IMR-90 (cell line): ENCODE measurements around the gene TTC27. TPM values are rescaled to one million over a fixed set of nuclear protein-coding genes. Genes with fewer than 3 reads are reported as not detected.

Source experiments
- ATAC-seq: fragments of 200-7000 bp; cut with Tn5 transposase; 2 replicates; pipeline ENCODE4 v1.9.1; 2020; ENCODE audit warnings: low read depth, mild to moderate bottlenecking, moderate library complexity
- BruUV-seq: library from RNA; stranded (reverse); fragments of 400-500 nt; replicated peaks from 2 replicates; lab custom pipeline; 2021; lab: Mats Ljungman, UMichigan
- CTCF ChIA-PET: fragments of 300-600 bp; formaldehyde crosslinking; extraction: SDS; loops from one replicate; lab custom pipeline; 2021; ENCODE audit warnings: antibody characterized with exemption; lab: Yijun Ruan, JAX
- POLR2A ChIA-PET: fragments of 300-600 bp; sonication (Branson Sonifier 250); formaldehyde crosslinking; loops from one replicate; lab custom pipeline; 2022; ENCODE audit warnings: antibody characterized with exemption; ENCODE audit not compliant: unreplicated experiment; lab: Charles Lee
- DNase-seq: peaks from one replicate; pipeline ENCODE4 v3.0.0; 2013
- H2AFZ ChIP-seq: replicated peaks from 2 replicates; pipeline ENCODE3; 2013; ENCODE audit warnings: low read length, mild to moderate bottlenecking; ENCODE audit not compliant: poor library complexity
- H2AK5ac ChIP-seq: 2 replicates; pipeline ENCODE4 v1.6.1; 2013; ENCODE audit warnings: low read depth, low read length, inconsistent platforms
- H2AK9ac ChIP-seq: replicated peaks from 2 replicates; pipeline ENCODE3; 2013; ENCODE audit warnings: mild to moderate bottlenecking, low read depth, low read length, moderate library complexity; ENCODE audit not compliant: poor library complexity
- H2BK120ac ChIP-seq: 2 replicates; pipeline ENCODE4 v1.6.1; 2013; ENCODE audit warnings: low read depth, low read length, inconsistent platforms
- H2BK15ac ChIP-seq: 3 replicates; pipeline ENCODE4 v1.6.1; 2013; ENCODE audit warnings: low read depth, low read length, inconsistent platforms
- H2BK20ac ChIP-seq: 2 replicates; pipeline ENCODE4 v1.6.1; 2013; ENCODE audit warnings: low read depth, mild to moderate bottlenecking, inconsistent platforms, low read length, moderate library complexity
- H2BK5ac ChIP-seq: 2 replicates; pipeline ENCODE4 v1.6.1; 2013; ENCODE audit warnings: mild to moderate bottlenecking, low read depth, low read length, inconsistent platforms; ENCODE audit not compliant: poor library complexity, severe bottlenecking
- H3K14ac ChIP-seq: replicated peaks from 2 replicates; pipeline ENCODE4 v1.6.1; 2013; ENCODE audit warnings: low read depth, low read length, inconsistent platforms
- H3K18ac ChIP-seq: 2 replicates; pipeline ENCODE4 v1.6.1; 2013; ENCODE audit warnings: low read depth, low read length, control low read depth
- H3K23ac ChIP-seq: 2 replicates; pipeline ENCODE4 v1.6.1; 2013; ENCODE audit warnings: low read depth, low read length, inconsistent platforms
- H3K27ac ChIP-seq: 2 replicates; pipeline ENCODE4 v1.5.1; 2013; ENCODE audit warnings: mild to moderate bottlenecking, control low read depth, low read length; ENCODE audit not compliant: insufficient read depth
- H3K27me3 ChIP-seq: 2 replicates; pipeline ENCODE4 v1.6.1; 2013; ENCODE audit warnings: low read length; ENCODE audit not compliant: control insufficient read depth, insufficient read depth
- H3K36me3 ChIP-seq: 2 replicates; pipeline ENCODE4 v1.6.1; 2013; ENCODE audit warnings: low read length, mixed read lengths; ENCODE audit not compliant: control insufficient read depth, insufficient read depth
- H3K4ac ChIP-seq: 2 replicates; pipeline ENCODE4 v1.6.1; 2013; ENCODE audit warnings: low read depth, low read length, inconsistent platforms
- H3K4me1 ChIP-seq: 2 replicates; pipeline ENCODE4 v1.6.1; 2013; ENCODE audit warnings: low read length, mixed read lengths; ENCODE audit not compliant: control insufficient read depth, insufficient read depth
- H3K4me2 ChIP-seq: 2 replicates; pipeline ENCODE4 v1.6.1; 2013; ENCODE audit warnings: low read depth, mild to moderate bottlenecking, control low read depth, low read length, moderate library complexity
- H3K4me3 ChIP-seq: 2 replicates; pipeline ENCODE4 v1.5.1; 2013; ENCODE audit warnings: low read depth, mild to moderate bottlenecking, control low read depth, low read length, moderate library complexity; ENCODE audit not compliant: insufficient read depth
- H3K56ac ChIP-seq: 2 replicates; pipeline ENCODE4 v1.6.1; 2013; ENCODE audit warnings: low read length, inconsistent platforms; ENCODE audit not compliant: insufficient read depth; ENCODE audit errors: extremely low read depth
- H3K79me1 ChIP-seq, 2 experiments: 2 replicates each; pipeline ENCODE4 v1.6.1; 2013; ENCODE audit warnings: low read length in 2 of 2, inconsistent platforms in 1 of 2, low read depth in 1 of 2
- H3K9ac ChIP-seq: 2 replicates; pipeline ENCODE4 v1.6.1; 2013; ENCODE audit warnings: low read depth, low read length, control low read depth
- H3K9me1 ChIP-seq: 2 replicates; pipeline ENCODE4 v1.6.1; 2013; ENCODE audit warnings: low read length, inconsistent platforms; ENCODE audit not compliant: insufficient read depth
- H3K9me3 ChIP-seq: 2 replicates; pipeline ENCODE4 v1.6.1; 2013; ENCODE audit warnings: low read length; ENCODE audit not compliant: control insufficient read depth, insufficient read depth
- H4K20me1 ChIP-seq: 2 replicates; pipeline ENCODE4 v1.6.1; 2013; ENCODE audit warnings: low read length, inconsistent platforms; ENCODE audit not compliant: insufficient read depth
- H4K5ac ChIP-seq: 2 replicates; pipeline ENCODE4 v1.6.1; 2013; ENCODE audit warnings: mild to moderate bottlenecking, low read depth, low read length, control low read depth
- H4K8ac ChIP-seq, 2 experiments: 2 replicates each; pipeline ENCODE4 v1.6.1; 2013; ENCODE audit warnings: low read depth in 2 of 2, low read length in 2 of 2, control low read depth in 1 of 2, inconsistent platforms in 1 of 2
- H4K91ac ChIP-seq: 2 replicates; pipeline ENCODE4 v1.6.1; 2013; ENCODE audit warnings: low read depth, low read length, inconsistent platforms; ENCODE audit not compliant: insufficient read depth
- BHLHE40 ChIP-seq: fragments of 150-350 bp; IDR thresholded peaks from 2 replicates; pipeline ENCODE4 v1.6.1; 2016; ENCODE audit warnings: mild to moderate bottlenecking, low read depth, low read length
- CEBPB ChIP-seq: IDR thresholded peaks from 2 replicates; pipeline ENCODE4 v1.6.1; 2012; ENCODE audit warnings: low read depth, low read length, improper control_type of control experiment
- CHD1 ChIP-seq: IDR thresholded peaks from 2 replicates; pipeline ENCODE4 v1.6.1; 2012; ENCODE audit warnings: low read depth, low read length, improper control_type of control experiment
- FOS ChIP-seq: fragments of 150-350 bp; IDR thresholded peaks from 2 replicates; pipeline ENCODE4 v1.6.1; 2016; ENCODE audit warnings: low read depth, low read length
- MAFK ChIP-seq: IDR thresholded peaks from 2 replicates; pipeline ENCODE4 v1.6.1; 2012; ENCODE audit warnings: low read depth, low read length, improper control_type of control experiment
- MAZ ChIP-seq: IDR thresholded peaks from 2 replicates; pipeline ENCODE4 v1.6.1; 2012; ENCODE audit warnings: low read depth, mild to moderate bottlenecking, low read length, improper control_type of control experiment, moderate library complexity, borderline replicate concordance
- MXI1 ChIP-seq: IDR thresholded peaks from 2 replicates; pipeline ENCODE4 v1.6.1; 2012; ENCODE audit warnings: low read depth, mild to moderate bottlenecking, low read length, moderate library complexity, borderline replicate concordance
- NFE2L2 ChIP-seq: fragments of 150-350 bp; IDR thresholded peaks from 2 replicates; pipeline ENCODE4 v1.6.1; 2016; ENCODE audit warnings: low read depth, mild to moderate bottlenecking, low read length
- POLR2A ChIP-seq: IDR thresholded peaks from 2 replicates; pipeline ENCODE4 v1.6.1; 2012; ENCODE audit warnings: mild to moderate bottlenecking, low read depth, low read length
- RAD21 ChIP-seq: IDR thresholded peaks from 2 replicates; pipeline ENCODE4 v1.6.1; 2012; ENCODE audit warnings: low read length, improper control_type of control experiment
- RCOR1 ChIP-seq: IDR thresholded peaks from 2 replicates; pipeline ENCODE4 v1.6.1; 2012; ENCODE audit warnings: mild to moderate bottlenecking, low read length, improper control_type of control experiment; ENCODE audit not compliant: insufficient replicate concordance
- RFX5 ChIP-seq: IDR thresholded peaks from 2 replicates; pipeline ENCODE4 v1.8.0; 2012; ENCODE audit warnings: low read depth, mild to moderate bottlenecking, low read length, moderate library complexity
- SMC3 ChIP-seq: fragments of 150-350 bp; IDR thresholded peaks from 2 replicates; pipeline ENCODE4 v1.6.1; 2016; ENCODE audit warnings: low read depth, mild to moderate bottlenecking, antibody characterized with exemption, low read length, moderate library complexity
- WGBS, 2 experiments: methylation state at CpG; one replicate each; pipeline versions ENCODE4 v1.1.5 to v1.1.7; 2013; ENCODE audit warnings: missing lambda C conversion rate in 2 of 2; ENCODE audit not compliant: insufficient read length in 1 of 2; ENCODE audit errors: extremely low coverage in 2 of 2; 5-methylcytosine and 5-hydroxymethylcytosine counted together
- dilution Hi-C: fragments of 300-500 bp; cut with HindIII; formaldehyde crosslinking; loops from one replicate; pipeline ENCODE4 v1.14.3; 2018; ENCODE audit warnings: low sequenced_read_pairs; ENCODE audit not compliant: unreplicated experiment
- in situ Hi-C: fragments of 300-500 bp; cut with MboI; formaldehyde crosslinking; loops from 3 replicates; pipeline ENCODE4 v1.14.3; 2019; ENCODE audit warnings: low sequenced_read_pairs, inconsistent platforms, mixed read lengths
- intact Hi-C: fragments of 100-400 bp; cut with micrococcal nuclease; formaldehyde crosslinking; loops from 2 replicates; pipeline ENCODE4 v1.10.0; 2022
- polyA plus RNA-seq, 3 experiments: library from polyadenylated mRNA; depleted of rRNA; stranded (reverse); fragments of >200 nt; gene quantifications; 2 replicates each; pipeline ENCODE4 v1.2.3, GENCODE V29; 2012; ENCODE audit warnings: low replicate concordance in 1 of 3
- total RNA-seq: library from RNA; depleted of rRNA; stranded (reverse); fragments of >200 nt; gene quantifications from 2 replicates; pipeline ENCODE4 v1.2.3, GENCODE V29; 2012
- TF ChIP-seq, protein P1 (sequence below): fragments of 150-350 bp; IDR thresholded peaks from 2 replicates; pipeline ENCODE4 v1.6.1; 2017; ENCODE audit warnings: mild to moderate bottlenecking, antibody characterized with exemption, low read length, low read depth

Gene TTC27
- total and polyA plus RNA-seq, 2 of the 4 experiments (the other 2 are of a cell fraction): 12.7 to 30.5 TPM

DNA sequence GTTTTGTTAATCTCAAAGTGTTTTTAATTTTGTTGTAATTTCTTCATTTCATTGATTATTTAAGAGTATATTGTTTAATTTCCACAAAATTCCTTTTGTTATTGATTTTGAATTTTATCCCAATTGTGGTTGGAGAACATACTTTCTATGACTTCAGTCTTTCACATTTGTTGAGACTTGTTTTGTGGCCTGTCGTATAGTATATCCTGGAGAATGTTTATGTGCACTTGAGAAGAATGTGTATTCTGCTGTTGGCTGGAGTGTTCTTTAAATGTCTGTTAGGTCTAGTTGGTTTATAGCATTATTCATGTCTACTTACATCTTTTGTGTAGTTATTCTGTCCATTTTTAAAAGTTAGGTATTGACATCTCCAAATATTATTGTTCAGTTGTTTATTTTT lies 120.3 kb downstream of the TTC27 start:
- Histone ChIP-seq H2BK5ac (no peak overlapping the region), H3K14ac (no peak overlapping the region), H2BK20ac (no peak overlapping the region), H3K56ac (no peak overlapping the region), H2AK9ac (no peak overlapping the region), H4K91ac (no peak overlapping the region), H4K5ac (no peak overlapping the region), H3K4me3 (no peak overlapping the region), H3K4me2 (no peak overlapping the region), H3K23ac (no peak overlapping the region), H2BK15ac (no peak overlapping the region), H4K20me1 (no peaks in the 10 kb centered on the region), H3K9ac (no peak overlapping the region), H3K36me3 (no peaks in the 10 kb centered on the region), H2AK5ac (no peak overlapping the region), H3K9me3 (no peaks in the 10 kb centered on the region), H3K27ac (no peak overlapping the region), H4K8ac (no peak overlapping the region), H2BK120ac (no peak overlapping the region), H3K18ac (no peak overlapping the region), H3K79me1 (peaks cover 0 to 12% of the 10 kb centered on the region in 2 experiments; a peak in 2 of 4 replicates), H2AFZ (no peak overlapping the region), H3K4ac (no peak overlapping the region), H3K9me1 (peaks cover 9% of the 10 kb centered on the region), H3K4me1 (peaks cover 22% of the 10 kb centered on the region), H3K27me3 (no peaks in the 10 kb centered on the region)
- BruUV-seq: no TSS peak
- ChIA-PET POLR2A (no interaction called here), CTCF (no interaction called here)
- WGBS, 2 experiments: no CpG with 5 or more reads among the region's 1 CpG
- no peak for ATAC-seq
- intact Hi-C loops (no loop called here), dilution Hi-C loops (no loop called here), in situ Hi-C loops (no loop called here)
- no peak for DNase-seq
- TF ChIP-seq MAFK (no peak), RFX5 (no peak), FOS (no peak), RAD21 (no peak), MXI1 (no peak), MAZ (no peak), NFE2L2 (no peak), BHLHE40 (no peak), CEBPB (no peak), CHD1 (no peak), POLR2A (no peak), RCOR1 (no peak), SMC3 (no peak)
- TF ChIP-seq, protein P1, sequence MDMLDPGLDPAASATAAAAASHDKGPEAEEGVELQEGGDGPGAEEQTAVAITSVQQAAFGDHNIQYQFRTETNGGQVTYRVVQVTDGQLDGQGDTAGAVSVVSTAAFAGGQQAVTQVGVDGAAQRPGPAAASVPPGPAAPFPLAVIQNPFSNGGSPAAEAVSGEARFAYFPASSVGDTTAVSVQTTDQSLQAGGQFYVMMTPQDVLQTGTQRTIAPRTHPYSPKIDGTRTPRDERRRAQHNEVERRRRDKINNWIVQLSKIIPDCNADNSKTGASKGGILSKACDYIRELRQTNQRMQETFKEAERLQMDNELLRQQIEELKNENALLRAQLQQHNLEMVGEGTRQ: no peak
